BJ (cell line): ENCODE results near the gene TNIP2. TPM values are rescaled to one million over a fixed set of nuclear protein-coding genes. Genes with fewer than 3 reads are reported as not detected.

Experiments
- CTCF ChIA-PET: fragments of 350-600 bp; formaldehyde crosslinking; extraction: SDS; loops from one replicate; lab custom pipeline; 2021; ENCODE audit warnings: antibody characterized with exemption, inconsistent platforms; lab: Yijun Ruan, JAX
- POLR2A ChIA-PET: fragments of 300-600 bp; sonication (Branson Sonifier 250); formaldehyde crosslinking; extraction: SDS; loops from one replicate; lab custom pipeline; 2021; ENCODE audit warnings: antibody characterized with exemption; lab: Charles Lee
- DNase-seq: peaks from one replicate; pipeline ENCODE4 v3.0.0-alpha.2; 2011; ENCODE audit warnings: low read depth
- H3K27me3 ChIP-seq: 2 replicates; pipeline ENCODE4 v1.6.0; 2011; ENCODE audit warnings: low read length; ENCODE audit not compliant: control insufficient read depth, insufficient read depth
- H3K36me3 ChIP-seq: 2 replicates; pipeline ENCODE4 v1.5.1; 2011; ENCODE audit warnings: low read length; ENCODE audit not compliant: control insufficient read depth, insufficient read depth
- H3K4me3 ChIP-seq: 2 replicates; pipeline ENCODE4 v1.5.1; 2011; ENCODE audit warnings: low read depth, mild to moderate bottlenecking, control low read depth, low read length
- polyA plus RNA-seq: library from polyadenylated mRNA; depleted of rRNA; stranded (reverse); fragments of >200 nt; gene quantifications from 2 replicates; pipeline ENCODE4 v1.2.3, GENCODE V29; 2011
- TF ChIP-seq, protein P1 (sequence below): IDR thresholded peaks from 2 replicates; pipeline ENCODE4 v1.5.1; 2011; ENCODE audit warnings: low read depth, mild to moderate bottlenecking, control low read depth, inconsistent platforms, low read length, moderate library complexity; ENCODE audit not compliant: insufficient read depth

The TNIP2 gene
- polyA plus RNA-seq, 1 experiment = 48.1 TPM

DNA sequence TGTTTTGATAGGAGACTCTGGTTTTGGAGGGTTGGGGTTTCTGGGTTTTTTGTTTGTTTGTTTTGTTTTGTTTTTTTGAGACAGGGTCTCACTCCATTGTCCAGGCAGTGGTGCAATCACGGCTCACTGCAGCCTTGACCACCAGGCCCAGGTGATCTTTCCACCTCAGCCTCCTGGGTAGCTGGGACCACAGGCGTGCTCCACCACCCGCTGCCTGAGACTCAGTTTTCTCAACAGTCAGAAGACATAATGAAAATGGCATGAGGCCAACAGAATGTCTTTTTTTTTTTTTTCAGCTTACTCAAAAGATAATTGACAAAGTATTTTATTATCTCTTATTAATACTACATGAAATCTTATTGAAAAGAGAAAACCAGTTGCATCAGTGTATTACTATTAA lies 32.4 kb downstream of the TNIP2 start:
- ChIA-PET POLR2A (no interaction called here), CTCF (no interaction called here)
- Histone ChIP-seq H3K27me3 (no peaks in the 10 kb centered on the region), H3K4me3 (no peak overlapping the region), H3K36me3 (peaks cover 6% of the 10 kb centered on the region)
- DNase-seq = no peak
- TF ChIP-seq, protein P1, sequence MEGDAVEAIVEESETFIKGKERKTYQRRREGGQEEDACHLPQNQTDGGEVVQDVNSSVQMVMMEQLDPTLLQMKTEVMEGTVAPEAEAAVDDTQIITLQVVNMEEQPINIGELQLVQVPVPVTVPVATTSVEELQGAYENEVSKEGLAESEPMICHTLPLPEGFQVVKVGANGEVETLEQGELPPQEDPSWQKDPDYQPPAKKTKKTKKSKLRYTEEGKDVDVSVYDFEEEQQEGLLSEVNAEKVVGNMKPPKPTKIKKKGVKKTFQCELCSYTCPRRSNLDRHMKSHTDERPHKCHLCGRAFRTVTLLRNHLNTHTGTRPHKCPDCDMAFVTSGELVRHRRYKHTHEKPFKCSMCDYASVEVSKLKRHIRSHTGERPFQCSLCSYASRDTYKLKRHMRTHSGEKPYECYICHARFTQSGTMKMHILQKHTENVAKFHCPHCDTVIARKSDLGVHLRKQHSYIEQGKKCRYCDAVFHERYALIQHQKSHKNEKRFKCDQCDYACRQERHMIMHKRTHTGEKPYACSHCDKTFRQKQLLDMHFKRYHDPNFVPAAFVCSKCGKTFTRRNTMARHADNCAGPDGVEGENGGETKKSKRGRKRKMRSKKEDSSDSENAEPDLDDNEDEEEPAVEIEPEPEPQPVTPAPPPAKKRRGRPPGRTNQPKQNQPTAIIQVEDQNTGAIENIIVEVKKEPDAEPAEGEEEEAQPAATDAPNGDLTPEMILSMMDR = no peak

DNA sequence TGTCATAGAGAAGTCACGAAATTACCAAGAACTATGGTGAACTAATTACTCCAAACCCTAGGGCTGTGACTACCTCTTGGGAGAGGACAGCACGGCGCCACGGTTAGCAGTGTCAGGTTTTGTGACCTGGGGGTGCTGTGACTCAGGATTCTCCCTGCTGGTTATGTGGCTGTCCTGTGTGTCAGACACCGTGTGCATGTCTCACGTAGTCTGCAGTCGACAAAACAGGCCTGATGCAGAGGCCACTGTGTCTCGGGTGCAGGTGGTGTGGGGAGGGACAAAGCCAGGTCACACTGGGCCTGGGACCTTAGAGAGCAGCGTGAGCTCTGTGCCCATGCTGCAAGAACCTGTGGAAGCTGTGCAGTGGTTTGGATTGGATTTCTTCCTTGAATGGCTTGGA lies 34.1 kb downstream of the TNIP2 start:
- ChIA-PET CTCF (no interaction called here), POLR2A (interaction anchor here (0.6 kb wide), 1 partner anchor 8 kb away, joined by 9 read pairs; no protein-coding TSS in a partner anchor)
- Histone ChIP-seq H3K4me3 (no peak overlapping the region), H3K36me3 (peaks cover 6% of the 10 kb centered on the region), H3K27me3 (no peaks in the 10 kb centered on the region)
- no peak for DNase-seq
- TF ChIP-seq, protein P1 = no peak

DNA sequence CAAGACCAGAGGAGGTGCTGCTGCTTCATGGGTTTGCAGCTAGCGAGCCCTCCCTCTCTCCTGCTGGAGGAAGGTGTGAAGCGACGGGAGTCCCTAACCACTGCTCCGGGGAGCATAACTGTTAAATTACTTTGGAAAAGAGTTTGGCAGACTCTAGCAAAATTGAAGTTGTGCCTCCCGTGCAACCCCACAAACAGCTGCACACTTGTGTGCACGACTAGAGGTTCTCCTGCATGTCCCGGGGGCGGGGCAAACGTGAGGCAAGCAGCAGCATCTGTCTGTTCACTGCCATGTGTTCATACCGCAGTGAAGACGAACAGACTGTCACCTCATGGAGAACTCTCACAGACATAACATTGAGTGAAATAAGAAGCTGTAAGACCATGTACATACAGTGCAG lies 34.5 kb downstream of the TNIP2 start:
- POLR2A ChIA-PET = interaction anchor here (0.6 to 0.7 kb wide), 2 partner anchors 9 to 209 kb away, joined by 8 to 9 read pairs; no protein-coding TSS in a partner anchor
- no peak for DNase-seq
- TF ChIP-seq, protein P1 = no peak
- H3K27me3 ChIP-seq = no peaks in the 10 kb centered on the region
- peaks cover 6% of the 10 kb centered on the region for H3K36me3 ChIP-seq
- H3K4me3 ChIP-seq = no peak overlapping the region
- CTCF ChIA-PET = no interaction called here

DNA sequence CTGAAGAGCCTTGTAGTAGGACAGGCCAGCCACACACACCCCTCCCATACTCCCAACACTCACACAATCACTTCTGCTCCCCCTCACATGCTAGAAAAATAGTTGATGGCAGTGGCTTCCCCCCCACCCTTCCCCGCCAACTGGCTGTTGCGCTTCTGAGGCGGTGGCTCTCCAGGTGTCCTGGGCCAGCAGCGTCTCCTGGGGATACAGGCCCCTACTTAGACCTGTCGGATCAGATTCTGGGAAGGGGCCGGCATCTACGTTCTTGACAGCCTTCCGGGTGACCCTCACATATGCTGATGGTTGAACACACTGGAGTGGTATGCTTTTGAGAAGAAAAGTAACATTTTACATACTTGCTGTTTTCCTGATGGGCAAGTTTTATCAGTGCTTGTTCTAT lies 39.9 kb downstream of the TNIP2 start:
- TF ChIP-seq, protein P1 = no peak
- DNase-seq = no peak
- Histone ChIP-seq H3K4me3 (no peak overlapping the region), H3K36me3 (peaks cover 9% of the 10 kb centered on the region), H3K27me3 (no peaks in the 10 kb centered on the region)
- POLR2A ChIA-PET = no interaction called here
- CTCF ChIA-PET = no interaction called here

DNA sequence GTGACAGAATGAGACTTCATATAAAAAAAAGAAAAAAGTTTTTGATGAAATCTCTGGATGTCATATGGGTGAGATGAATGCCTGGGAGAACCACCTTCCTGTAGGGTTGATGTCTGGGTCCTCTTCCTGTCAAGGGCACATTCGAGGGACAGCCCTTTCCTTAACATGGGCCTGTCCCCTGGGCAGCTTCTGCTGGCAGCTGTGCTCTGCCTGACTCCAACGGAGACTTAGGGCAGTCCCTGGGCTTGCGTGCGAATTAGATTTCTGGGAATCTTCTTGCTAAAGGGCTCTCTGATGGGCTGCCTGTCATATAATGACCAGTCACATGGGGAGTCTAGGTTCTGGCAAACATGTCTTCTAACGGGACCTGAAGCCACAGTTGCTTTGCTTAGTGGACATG lies 40.7 kb downstream of the TNIP2 start:
- no peaks in the 10 kb centered on the region for H3K27me3 ChIP-seq
- TF ChIP-seq, protein P1 = no peak
- no peak overlapping the region for H3K4me3 ChIP-seq
- POLR2A ChIA-PET = no interaction called here
- DNase-seq = no peak
- peaks cover 7% of the 10 kb centered on the region for H3K36me3 ChIP-seq
- CTCF ChIA-PET = no interaction called here
